ENCODE measurements around the gene FOLR2. TPM values are rescaled to one million over a fixed set of nuclear protein-coding genes. Genes with fewer than 3 reads are reported as not detected.
A peak's percentile ranks its signal among the peaks of the same experiment; 100 is the strongest.

The FOLR2 gene
- total and polyA plus RNA-seq, 4 experiments from 2014 or later: not detected

DNA sequence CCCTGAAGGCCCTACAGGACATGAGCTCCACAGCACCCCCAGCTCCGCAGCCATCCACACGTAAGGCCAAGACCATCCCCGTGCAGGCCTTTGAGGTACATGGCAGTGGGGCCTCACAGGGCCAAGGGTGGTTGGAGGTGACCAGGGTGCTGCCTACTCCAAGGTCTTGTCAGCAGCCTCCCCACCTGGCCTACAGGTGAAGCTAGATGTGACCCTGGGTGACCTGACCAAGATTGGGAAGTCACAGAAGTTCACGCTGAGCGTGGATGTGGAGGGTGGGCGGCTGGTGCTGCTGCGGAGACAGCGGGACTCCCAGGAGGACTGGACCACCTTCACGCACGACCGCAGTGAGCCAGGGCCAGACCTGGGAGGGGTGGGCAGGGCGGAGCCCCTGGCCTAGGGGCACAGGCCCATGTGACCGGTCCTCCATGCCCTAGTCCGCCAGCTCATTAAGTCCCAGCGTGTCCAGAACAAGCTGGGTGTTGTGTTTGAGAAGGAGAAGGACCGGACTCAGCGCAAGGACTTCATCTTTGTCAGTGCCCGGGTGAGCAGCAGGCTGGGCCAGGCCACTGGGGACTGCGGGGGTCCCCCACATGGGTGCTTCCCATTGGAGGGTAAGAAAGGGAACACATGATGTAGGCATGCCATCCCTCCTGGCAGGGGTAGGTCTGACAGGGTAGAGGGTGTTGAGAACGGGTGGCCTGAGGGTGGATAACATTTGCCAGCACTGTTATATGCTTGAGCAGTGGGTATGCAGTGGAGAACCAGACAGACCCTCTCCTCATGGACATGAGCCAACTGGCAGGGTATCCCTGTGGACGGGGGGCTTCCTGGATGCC is 13.6 kb downstream of the FOLR2 start:
- H3K4me3 Mint-ChIP-seq: no peak overlapping the region
- H3K27ac ChIP-seq (ENCODE audit: low read depth, low read length): no peak overlapping the region
- H3K36me3 Mint-ChIP-seq: peaks cover 25 to 71% of the 10 kb centered on the region in 2 donors
- ChIA-PET POLR2A (ENCODE audit: partially characterized antibody) (no interaction called here), CTCF (ENCODE audit: partially characterized antibody) (interaction anchor here (0.6 kb wide), 1 partner anchor 14 kb away, joined by 3 read pairs; no protein-coding TSS in a partner anchor)
- intact Hi-C loops (cut with micrococcal nuclease): no loop called here
- no peaks in the 10 kb centered on the region for H3K27me3 Mint-ChIP-seq
- no peaks in the 10 kb centered on the region for H3K9me3 Mint-ChIP-seq
- peaks cover 52% of the 10 kb centered on the region for H3K36me3 ChIP-seq (ENCODE audit: insufficient read depth, low read length)
- H3K4me3 ChIP-seq (ENCODE audit: low read length in 2 of 2): no peak overlapping the region
- H3K4me1 Mint-ChIP-seq: peaks cover 5 to 22% (median 9%) of the 10 kb centered on the region in 4 donors
- peak overlapping the region in 2 of 7 donors; percentile 4 to 23 for H3K27ac Mint-ChIP-seq
- peaks cover 8% of the 10 kb centered on the region for H3K4me1 ChIP-seq (ENCODE audit: insufficient read depth, low read length)
- no peaks in the 10 kb centered on the region for H3K9me3 ChIP-seq (ENCODE audit: control insufficient read depth in 1 of 2, low read length in 2 of 2)
- no peaks in the 10 kb centered on the region for H3K27me3 ChIP-seq (ENCODE audit: insufficient read depth, low read length)
- DNase-seq: no peak

DNA sequence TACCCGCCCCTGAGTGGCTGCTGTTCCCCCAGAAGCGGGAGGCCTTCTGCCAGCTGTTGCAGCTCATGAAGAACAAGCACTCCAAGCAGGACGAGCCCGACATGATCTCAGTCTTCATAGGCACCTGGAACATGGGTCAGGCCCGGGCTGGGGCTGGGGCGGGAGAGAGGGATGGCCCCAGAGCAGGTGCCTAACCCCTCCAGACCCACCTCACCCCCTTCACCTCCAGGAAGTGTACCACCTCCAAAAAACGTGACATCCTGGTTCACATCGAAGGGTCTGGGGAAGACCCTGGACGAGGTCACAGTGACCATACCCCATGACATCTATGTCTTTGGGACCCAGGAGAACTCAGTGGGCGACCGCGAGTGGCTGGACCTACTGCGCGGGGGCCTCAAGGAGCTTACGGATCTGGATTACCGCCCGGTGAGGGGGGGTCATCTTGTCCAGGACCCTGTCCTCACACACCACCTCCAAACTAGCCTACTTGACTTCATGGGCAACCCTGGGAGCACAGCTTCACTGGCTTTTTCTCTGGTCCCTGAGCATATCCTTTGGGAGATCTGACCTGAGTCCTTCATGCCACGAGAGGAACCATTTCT is 14.3 kb downstream of the FOLR2 start:
- CTCF ChIA-PET (ENCODE audit: partially characterized antibody): interaction anchor here (1.3 kb wide), 1 partner anchor 48 kb away, joined by 3 read pairs; no protein-coding TSS in a partner anchor
- intact Hi-C loops (cut with micrococcal nuclease): no loop called here
- no peaks in the 10 kb centered on the region for H3K9me3 ChIP-seq (ENCODE audit: control insufficient read depth in 1 of 2, low read length in 2 of 2)
- no peak overlapping the region for H3K4me3 ChIP-seq (ENCODE audit: low read length in 2 of 2)
- peaks cover 0 to 15% (median 3%) of the 10 kb centered on the region in 4 donors for H3K4me1 Mint-ChIP-seq
- no peaks in the 10 kb centered on the region for H3K27me3 ChIP-seq (ENCODE audit: insufficient read depth, low read length)
- peaks cover under 1% of the 10 kb centered on the region for H3K4me1 ChIP-seq (ENCODE audit: insufficient read depth, low read length)
- H3K4me3 Mint-ChIP-seq: no peak overlapping the region
- H3K27me3 Mint-ChIP-seq: no peaks in the 10 kb centered on the region
- H3K9me3 Mint-ChIP-seq: no peaks in the 10 kb centered on the region
- no peak for DNase-seq
- H3K27ac Mint-ChIP-seq: peak overlapping the region in 1 of 7 donors; percentile 51
- POLR2A ChIA-PET (ENCODE audit: partially characterized antibody): no interaction called here
- peaks cover 56% of the 10 kb centered on the region for H3K36me3 ChIP-seq (ENCODE audit: insufficient read depth, low read length)
- H3K27ac ChIP-seq (ENCODE audit: low read depth, low read length): no peak overlapping the region
- peaks cover 25 to 70% of the 10 kb centered on the region in 2 donors for H3K36me3 Mint-ChIP-seq

DNA sequence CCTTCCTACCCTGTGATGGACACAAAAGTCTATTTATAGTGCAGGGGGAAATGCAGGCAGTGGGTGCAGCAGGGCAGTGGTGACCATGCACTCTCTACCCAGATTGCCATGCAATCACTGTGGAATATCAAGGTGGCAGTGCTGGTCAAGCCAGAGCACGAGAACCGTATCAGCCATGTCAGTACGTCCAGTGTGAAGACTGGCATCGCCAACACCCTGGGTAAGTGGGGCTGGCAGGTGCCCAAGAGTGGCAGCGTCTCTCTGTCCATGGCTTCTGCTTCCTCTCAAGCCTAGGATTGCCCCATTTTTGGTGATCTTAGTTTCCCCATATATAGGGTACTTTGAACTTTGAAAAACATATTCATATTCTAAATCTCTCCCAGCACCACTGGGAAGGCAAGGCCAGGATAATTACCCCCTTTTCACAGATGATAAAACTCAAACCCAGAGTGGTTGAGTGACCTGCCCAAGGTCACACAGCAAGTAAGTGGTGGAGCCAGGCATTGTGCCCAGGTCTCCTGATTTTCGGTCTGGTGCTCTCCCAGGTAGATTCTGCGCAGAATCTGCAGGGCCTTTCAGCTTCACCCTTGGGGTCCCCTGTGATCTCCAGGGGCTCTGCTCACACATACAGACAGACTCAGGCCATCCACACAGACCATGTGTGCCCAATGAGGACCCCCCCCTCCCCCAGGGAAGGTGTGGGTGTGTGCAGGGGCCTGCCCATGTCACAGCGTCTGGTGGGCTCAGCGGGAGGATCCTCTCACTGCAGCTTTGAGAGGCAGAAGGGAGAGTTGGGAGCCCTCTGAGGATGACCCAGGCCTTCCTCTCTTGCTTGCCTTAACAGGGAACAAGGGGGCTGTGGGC is 15.0 kb downstream of the FOLR2 start:
- intact Hi-C loops (cut with micrococcal nuclease): no loop called here
- H3K27ac Mint-ChIP-seq: peak overlapping the region in 1 of 7 donors; percentile 51
- H3K27me3 ChIP-seq (ENCODE audit: insufficient read depth, low read length): no peaks in the 10 kb centered on the region
- H3K9me3 Mint-ChIP-seq: no peaks in the 10 kb centered on the region
- POLR2A ChIA-PET (ENCODE audit: partially characterized antibody): no interaction called here
- H3K36me3 ChIP-seq (ENCODE audit: insufficient read depth, low read length): peaks cover 56% of the 10 kb centered on the region
- H3K36me3 Mint-ChIP-seq: peaks cover 28 to 76% of the 10 kb centered on the region in 2 donors
- no peak overlapping the region for H3K4me3 Mint-ChIP-seq
- H3K27ac ChIP-seq (ENCODE audit: low read depth, low read length): no peak overlapping the region
- H3K4me3 ChIP-seq (ENCODE audit: low read length in 2 of 2): no peak overlapping the region
- H3K4me1 Mint-ChIP-seq: peaks cover 0 to 11% (median 2%) of the 10 kb centered on the region in 4 donors
- H3K27me3 Mint-ChIP-seq: no peaks in the 10 kb centered on the region
- CTCF ChIA-PET (ENCODE audit: partially characterized antibody): interaction anchor here (1.3 kb wide), 1 partner anchor 49 kb away, joined by 3 read pairs; no protein-coding TSS in a partner anchor
- no peaks in the 10 kb centered on the region for H3K4me1 ChIP-seq (ENCODE audit: insufficient read depth, low read length)
- DNase-seq: peak in 1 of 5 donors; percentile 17
- H3K9me3 ChIP-seq (ENCODE audit: control insufficient read depth in 1 of 2, low read length in 2 of 2): no peaks in the 10 kb centered on the region

DNA sequence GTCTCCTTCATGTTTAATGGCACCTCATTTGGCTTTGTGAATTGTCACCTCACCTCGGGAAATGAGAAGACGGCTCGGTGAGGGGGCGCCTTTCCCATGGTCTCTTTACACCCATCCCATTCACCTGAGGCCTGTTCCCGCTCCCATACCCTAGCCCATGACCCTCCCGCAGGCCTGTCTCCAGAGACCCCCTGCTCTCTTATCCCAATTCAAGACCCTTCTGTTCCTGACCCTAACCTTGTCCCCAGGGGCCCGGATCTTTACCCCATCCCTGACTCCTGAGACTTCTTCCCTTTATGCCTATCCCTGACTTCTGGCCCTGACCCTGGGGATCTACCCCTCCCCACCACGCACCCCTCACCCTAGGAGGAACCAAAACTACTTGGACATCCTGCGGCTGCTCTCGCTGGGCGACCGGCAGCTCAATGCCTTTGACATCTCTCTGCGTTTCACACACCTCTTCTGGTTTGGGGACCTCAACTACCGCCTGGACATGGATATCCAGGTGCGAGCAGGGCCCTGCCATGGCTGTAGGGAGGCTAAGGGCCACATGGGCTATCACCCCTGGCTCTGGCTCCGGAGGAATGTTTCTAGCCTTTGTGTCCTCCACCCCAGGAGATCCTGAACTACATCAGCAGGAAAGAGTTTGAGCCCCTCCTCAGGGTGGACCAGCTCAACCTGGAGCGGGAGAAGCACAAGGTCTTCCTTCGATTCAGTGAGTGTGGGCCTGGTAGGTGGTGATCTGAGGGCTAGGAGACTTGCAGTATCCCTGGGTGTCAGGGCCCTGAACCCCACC is 15.9 kb downstream of the FOLR2 start:
- intact Hi-C loops (cut with micrococcal nuclease): no loop called here
- Mint-ChIP-seq H3K4me3 (no peak overlapping the region), H3K4me1 (peaks cover 0 to 8% (median 0%) of the 10 kb centered on the region in 4 donors), H3K27ac (peak overlapping the region in 1 of 7 donors; percentile 53), H3K9me3 (no peaks in the 10 kb centered on the region), H3K27me3 (no peaks in the 10 kb centered on the region), H3K36me3 (peaks cover 28 to 81% of the 10 kb centered on the region in 2 donors)
- DNase-seq: peak in 1 of 5 donors; percentile 5
- POLR2A ChIA-PET (ENCODE audit: partially characterized antibody): no interaction called here
- CTCF ChIA-PET (ENCODE audit: partially characterized antibody): interaction anchor here (1.3 kb wide), 1 partner anchor 49 kb away, joined by 3 read pairs; no protein-coding TSS in a partner anchor
- no peaks in the 10 kb centered on the region for H3K27me3 ChIP-seq (ENCODE audit: insufficient read depth, low read length)
- no peaks in the 10 kb centered on the region for H3K4me1 ChIP-seq (ENCODE audit: insufficient read depth, low read length)
- no peak overlapping the region for H3K4me3 ChIP-seq (ENCODE audit: low read length in 2 of 2)
- H3K27ac ChIP-seq (ENCODE audit: low read depth, low read length): no peak overlapping the region
- H3K9me3 ChIP-seq (ENCODE audit: control insufficient read depth in 1 of 2, low read length in 2 of 2): no peaks in the 10 kb centered on the region
- peaks cover 56% of the 10 kb centered on the region for H3K36me3 ChIP-seq (ENCODE audit: insufficient read depth, low read length)

DNA sequence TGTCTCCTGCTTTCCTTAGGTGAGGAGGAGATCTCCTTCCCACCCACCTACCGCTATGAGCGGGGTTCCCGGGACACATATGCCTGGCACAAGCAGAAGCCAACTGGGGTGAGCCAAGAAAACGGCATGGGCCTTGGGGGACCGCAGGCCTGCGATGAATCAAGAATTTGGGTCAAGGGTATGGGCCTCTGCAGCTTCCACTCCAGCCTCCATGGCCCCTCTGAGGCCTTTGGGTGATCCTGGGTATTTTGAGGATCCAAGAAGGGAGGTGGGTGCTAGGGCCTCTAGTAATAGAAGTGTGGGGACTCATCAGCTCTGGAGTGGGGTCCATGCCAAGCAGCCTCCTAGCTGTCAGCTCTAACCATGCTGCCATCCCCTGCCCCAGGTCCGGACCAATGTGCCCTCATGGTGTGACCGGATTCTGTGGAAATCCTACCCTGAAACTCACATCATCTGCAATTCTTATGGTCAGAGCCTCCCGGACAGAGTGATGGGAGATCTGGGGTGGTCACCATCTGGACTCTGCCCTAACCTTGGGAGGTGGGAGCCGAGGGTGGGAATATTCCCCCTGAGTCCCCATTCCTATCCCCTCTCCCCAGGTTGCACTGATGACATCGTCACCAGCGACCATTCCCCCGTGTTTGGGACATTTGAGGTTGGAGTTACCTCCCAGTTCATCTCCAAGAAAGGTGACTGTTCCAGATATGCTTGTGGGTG is 16.6 kb downstream of the FOLR2 start:
- peak overlapping the region in 2 of 7 donors; percentile 15 to 46 for H3K27ac Mint-ChIP-seq
- peaks cover 0 to 6% (median 0%) of the 10 kb centered on the region in 4 donors for H3K4me1 Mint-ChIP-seq
- no peaks in the 10 kb centered on the region for H3K27me3 ChIP-seq (ENCODE audit: insufficient read depth, low read length)
- no peaks in the 10 kb centered on the region for H3K9me3 ChIP-seq (ENCODE audit: control insufficient read depth in 1 of 2, low read length in 2 of 2)
- H3K27me3 Mint-ChIP-seq: no peaks in the 10 kb centered on the region
- ChIA-PET POLR2A (ENCODE audit: partially characterized antibody) (no interaction called here), CTCF (ENCODE audit: partially characterized antibody) (no interaction called here)
- no peak for DNase-seq
- H3K4me3 ChIP-seq (ENCODE audit: low read length in 2 of 2): no peak overlapping the region
- no peak overlapping the region for H3K4me3 Mint-ChIP-seq
- H3K36me3 ChIP-seq (ENCODE audit: insufficient read depth, low read length): peaks cover 56% of the 10 kb centered on the region
- peaks cover 28 to 76% of the 10 kb centered on the region in 2 donors for H3K36me3 Mint-ChIP-seq
- intact Hi-C loops (cut with micrococcal nuclease): no loop called here
- H3K9me3 Mint-ChIP-seq: no peaks in the 10 kb centered on the region
- H3K4me1 ChIP-seq (ENCODE audit: insufficient read depth, low read length): no peaks in the 10 kb centered on the region
- H3K27ac ChIP-seq (ENCODE audit: low read depth, low read length): no peak overlapping the region

DNA sequence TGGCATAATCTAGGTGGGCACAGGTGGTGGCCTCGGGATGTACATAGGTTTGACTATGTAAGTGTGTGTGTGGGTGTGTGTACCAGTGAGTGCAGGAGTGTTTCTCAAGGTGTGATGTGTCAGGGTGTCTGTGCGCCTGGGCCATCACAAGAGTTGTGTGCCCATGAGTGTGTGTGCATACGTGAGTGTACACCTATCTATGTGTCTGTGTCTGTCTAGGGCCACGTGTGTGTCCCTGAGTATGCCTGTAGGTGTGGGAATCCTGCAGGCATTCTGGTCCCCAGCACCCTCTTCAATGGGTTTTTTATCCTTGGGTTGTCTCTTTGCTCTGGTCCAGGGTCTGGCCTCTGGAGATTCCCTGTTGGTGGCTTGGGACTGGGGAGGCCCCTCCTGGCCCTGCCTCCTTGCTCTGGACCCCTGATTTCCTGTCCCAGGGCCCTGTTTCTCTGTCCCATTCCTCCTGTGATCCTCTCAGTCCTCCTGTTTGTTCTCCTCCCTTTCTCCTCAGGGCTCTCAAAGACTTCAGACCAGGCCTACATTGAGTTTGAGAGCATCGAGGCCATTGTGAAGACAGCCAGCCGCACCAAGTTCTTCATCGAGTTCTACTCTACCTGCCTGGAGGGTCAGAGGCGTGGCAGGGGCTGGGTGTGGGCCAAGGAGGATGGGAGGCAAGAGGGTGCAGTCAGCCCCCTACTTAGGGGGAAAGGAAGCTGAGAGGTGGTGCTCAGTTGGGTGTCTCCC is 17.3 kb downstream of the FOLR2 start:
- H3K27me3 ChIP-seq (ENCODE audit: insufficient read depth, low read length): no peaks in the 10 kb centered on the region
- Mint-ChIP-seq H3K36me3 (peaks cover 28 to 71% of the 10 kb centered on the region in 2 donors), H3K27ac (peak overlapping the region in 4 of 7 donors; percentile 54 to 82 (median 72)), H3K27me3 (peaks cover 0 to 2% of the 10 kb centered on the region in 2 donors), H3K4me3 (no peak overlapping the region), H3K9me3 (no peaks in the 10 kb centered on the region), H3K4me1 (peaks cover 0 to 6% (median 1%) of the 10 kb centered on the region in 4 donors)
- intact Hi-C loops (cut with micrococcal nuclease): no loop called here
- CTCF ChIA-PET (ENCODE audit: partially characterized antibody): interaction anchor here (0.8 to 4.9 kb wide), 2 partner anchors 10 to 252 kb away, joined by 4 to 40 read pairs; partner anchors contain the start of gene INPPL1
- H3K9me3 ChIP-seq (ENCODE audit: control insufficient read depth in 1 of 2, low read length in 2 of 2): no peaks in the 10 kb centered on the region
- POLR2A ChIA-PET (ENCODE audit: partially characterized antibody): no interaction called here
- no peak for DNase-seq
- no peak overlapping the region for H3K27ac ChIP-seq (ENCODE audit: low read depth, low read length)
- no peaks in the 10 kb centered on the region for H3K4me1 ChIP-seq (ENCODE audit: insufficient read depth, low read length)
- H3K36me3 ChIP-seq (ENCODE audit: insufficient read depth, low read length): peaks cover 49% of the 10 kb centered on the region
- H3K4me3 ChIP-seq (ENCODE audit: low read length in 2 of 2): no peak overlapping the region

All from CD4-positive, alpha-beta memory T cell (primary cell).